ENCODE results near the gene ZFP14. TPM values are rescaled to one million over a fixed set of nuclear protein-coding genes. Genes with fewer than 3 reads are reported as not detected.
A peak's percentile ranks its signal among the peaks of the same experiment; 100 is the strongest.

ZFP14 gene
- total RNA-seq, 1 donor from 2014 or later: 3.2 TPM

DNA sequence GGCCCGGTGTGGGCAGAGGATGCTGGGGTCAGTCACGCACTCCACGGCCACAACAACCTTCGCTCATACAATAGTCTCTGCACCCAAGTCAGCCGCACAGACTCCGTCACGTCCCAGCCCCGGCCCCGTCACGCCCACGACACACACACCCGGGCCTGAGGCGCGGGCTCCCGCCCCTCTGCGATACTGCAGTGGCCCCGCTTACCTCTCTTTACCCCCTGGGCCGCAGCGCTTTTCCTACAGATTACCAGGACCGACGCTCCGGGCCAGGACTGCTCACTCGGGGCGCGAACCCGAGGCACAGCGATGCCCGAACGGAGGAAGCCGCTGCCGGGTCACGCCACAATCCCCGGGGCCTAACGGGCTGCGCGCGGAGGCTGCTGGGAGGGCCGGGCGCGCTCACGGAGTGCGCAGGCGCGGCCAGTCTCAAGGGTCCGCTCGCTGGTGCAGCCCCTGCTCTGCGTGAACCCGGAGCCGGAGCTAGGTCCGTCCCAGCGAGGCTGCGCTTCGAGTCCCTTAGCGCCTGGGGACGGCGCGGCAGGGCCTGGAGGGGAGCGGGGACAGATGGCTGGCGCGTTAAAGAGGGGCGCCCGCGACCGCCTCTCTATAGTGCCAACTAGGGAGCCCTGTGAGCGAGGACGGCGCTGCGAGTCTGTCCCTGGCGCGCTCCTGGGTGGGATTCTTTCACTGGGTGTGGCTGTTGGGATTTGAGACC lies 39.4 kb upstream of the ZFP14 start, which contains the start of gene ZFP82:
Gene ZFP82 (minus strand): TSS at position 358 of the 715 bp plus-strand sequence. CDS start 8,855 bp downstream, outside the sequence.
- peak; percentile 20 for TF ChIP-seq CTCF (IDR thresholded peaks at IDR 0.05)
- Mint-ChIP-seq H3K4me1 (ENCODE audit: low read depth) (peaks cover 25% of the 10 kb centered on the region), H3K9me3 (ENCODE audit: low read depth) (peaks cover 15% of the 10 kb centered on the region), H3K4me3 (ENCODE audit: unreplicated experiment) (peak within 1 kb of the TSS; percentile 93), H3K36me3 (ENCODE audit: low read depth) (peaks cover 6% of the 10 kb centered on the region), H3K27me3 (ENCODE audit: low read depth) (no peaks in the 10 kb centered on the region), H3K27ac (ENCODE audit: unreplicated experiment) (peak within 1 kb of the TSS; percentile 98)
- peak; percentile 93 for DNase-seq (ENCODE audit: low spot score)

- Mint-ChIP-seq H3K4me1 (ENCODE audit: low read depth) (peaks cover 25% of the 10 kb centered on the region), H3K4me3 (ENCODE audit: unreplicated experiment) (peak overlapping the region; percentile 93), H3K9me3 (ENCODE audit: low read depth) (peaks cover 16% of the 10 kb centered on the region), H3K27ac (ENCODE audit: unreplicated experiment) (peak overlapping the region; percentile 98), H3K36me3 (ENCODE audit: low read depth) (peaks cover 9% of the 10 kb centered on the region), H3K27me3 (ENCODE audit: low read depth) (no peaks in the 10 kb centered on the region)
- TF ChIP-seq CTCF (IDR thresholded peaks at IDR 0.05): no peak
- no peak for DNase-seq (ENCODE audit: low spot score)
Measured at GRCh38 chr19:36417752-36418286, 38.8 kb upstream of the ZFP14 start.

- no peak for DNase-seq (ENCODE audit: low spot score)
- H3K9me3 Mint-ChIP-seq (ENCODE audit: low read depth): peaks cover 28% of the 10 kb centered on the region
- H3K27me3 Mint-ChIP-seq (ENCODE audit: low read depth): no peaks in the 10 kb centered on the region
- TF ChIP-seq CTCF (IDR thresholded peaks at IDR 0.05): no peak
- H3K4me1 Mint-ChIP-seq (ENCODE audit: low read depth): no peaks in the 10 kb centered on the region
- no peak overlapping the region for H3K27ac Mint-ChIP-seq (ENCODE audit: unreplicated experiment)
- peaks cover 47% of the 10 kb centered on the region for H3K36me3 Mint-ChIP-seq (ENCODE audit: low read depth)
- no peak overlapping the region for H3K4me3 Mint-ChIP-seq (ENCODE audit: unreplicated experiment)
Measured at GRCh38 chr19:36409841-36410240, 30.8 kb upstream of the ZFP14 start.

DNA sequence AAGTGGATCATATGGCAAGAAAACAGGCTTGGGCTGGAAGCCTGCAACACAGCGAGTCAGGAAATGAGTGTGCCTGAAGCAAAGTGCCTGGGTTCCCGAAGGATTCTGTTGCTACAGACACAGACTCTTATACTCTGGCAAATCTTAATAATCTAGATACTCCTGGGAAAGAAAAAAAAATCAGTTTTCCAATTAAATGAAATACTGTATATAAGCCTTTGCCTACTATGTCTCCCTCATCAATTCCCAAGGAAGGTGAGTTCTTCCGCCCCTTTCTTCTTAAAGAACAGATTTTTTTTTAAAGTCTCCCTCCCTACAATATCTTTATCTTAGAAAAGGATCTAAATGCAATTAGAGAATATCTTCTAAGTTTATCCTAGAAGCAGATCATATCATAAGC lies 29.1 kb upstream of the ZFP14 start:
- Mint-ChIP-seq H3K4me1 (ENCODE audit: low read depth) (no peaks in the 10 kb centered on the region), H3K9me3 (ENCODE audit: low read depth) (peaks cover 31% of the 10 kb centered on the region), H3K36me3 (ENCODE audit: low read depth) (peaks cover 54% of the 10 kb centered on the region), H3K27me3 (ENCODE audit: low read depth) (no peaks in the 10 kb centered on the region), H3K27ac (ENCODE audit: unreplicated experiment) (no peak overlapping the region), H3K4me3 (ENCODE audit: unreplicated experiment) (no peak overlapping the region)
- no peak for DNase-seq (ENCODE audit: low spot score)
- TF ChIP-seq CTCF (IDR thresholded peaks at IDR 0.05): no peak

DNA sequence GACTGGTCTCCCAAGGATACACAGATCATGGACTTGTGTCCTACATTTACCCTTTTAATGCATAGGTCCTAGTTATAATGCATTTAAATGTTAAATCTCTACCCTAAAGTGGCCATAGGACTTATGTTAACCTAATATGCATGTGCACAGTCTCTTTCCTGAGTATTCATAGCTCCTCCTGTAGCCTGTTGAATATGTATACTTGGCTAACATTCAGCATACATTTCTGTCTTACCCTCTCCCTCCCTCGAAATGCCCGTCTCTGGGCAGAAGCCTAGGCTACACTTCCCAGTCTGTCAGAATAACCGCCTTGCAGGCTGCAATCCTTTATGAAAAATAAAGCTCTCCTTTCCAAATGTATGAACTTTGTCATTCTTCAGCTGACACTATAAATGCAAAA lies 25.5 kb upstream of the ZFP14 start:
- TF ChIP-seq CTCF (IDR thresholded peaks at IDR 0.05): no peak
- H3K27me3 Mint-ChIP-seq (ENCODE audit: low read depth): no peaks in the 10 kb centered on the region
- no peak overlapping the region for H3K27ac Mint-ChIP-seq (ENCODE audit: unreplicated experiment)
- H3K36me3 Mint-ChIP-seq (ENCODE audit: low read depth): peaks cover 64% of the 10 kb centered on the region
- DNase-seq (ENCODE audit: low spot score): no peak
- no peaks in the 10 kb centered on the region for H3K4me1 Mint-ChIP-seq (ENCODE audit: low read depth)
- no peak overlapping the region for H3K4me3 Mint-ChIP-seq (ENCODE audit: unreplicated experiment)
- H3K9me3 Mint-ChIP-seq (ENCODE audit: low read depth): peaks cover 40% of the 10 kb centered on the region

Measured in chondrocyte (in vitro differentiated cells).